Keratinocyte (primary cell): ENCODE data around the gene FHL1. TPM values are rescaled to one million over a fixed set of nuclear protein-coding genes. Genes with fewer than 3 reads are reported as not detected.

Experiments
- DNase-seq: peaks from one replicate; pipeline ENCODE4 v3.0.0-alpha.2; 2011; ENCODE audit warnings: low read depth, missing footprints, low spot score
- FAIRE-seq: peaks from 2 replicates; lab custom pipeline; 2011; peaks lifted over from hg19 to GRCh38; lab: Jason Lieb, UNC
- H2AFZ ChIP-seq: 2 replicates; pipeline ENCODE4 v1.6.0; 2012; ENCODE audit warnings: low read length, control low read depth, inconsistent platforms; ENCODE audit not compliant: control insufficient read depth
- H3K27ac ChIP-seq: 2 replicates; pipeline ENCODE4 v1.5.1; 2011; ENCODE audit warnings: low read length; ENCODE audit not compliant: control insufficient read depth, insufficient read depth
- H3K27me3 ChIP-seq: 3 replicates; pipeline ENCODE4 v1.6.0; 2011; ENCODE audit warnings: low read length; ENCODE audit not compliant: control insufficient read depth, insufficient read depth; ENCODE audit errors: extremely low read depth
- H3K36me3 ChIP-seq, 2 experiments: 2 replicates in 1 of 2; 3 replicates in 1 of 2; pipeline ENCODE4 v1.5.1; 2011; ENCODE audit warnings: low read length in 2 of 2, mild to moderate bottlenecking in 1 of 2; ENCODE audit not compliant: control insufficient read depth in 2 of 2, insufficient read depth in 2 of 2; ENCODE audit errors: extremely low read depth in 1 of 2
- H3K4me1 ChIP-seq: 3 replicates; pipeline ENCODE4 v1.5.1; 2011; ENCODE audit warnings: low read length; ENCODE audit not compliant: control insufficient read depth, insufficient read depth; ENCODE audit errors: extremely low read depth
- H3K4me2 ChIP-seq: 3 replicates; pipeline ENCODE4 v1.6.0; 2011; ENCODE audit warnings: low read depth, low read length; ENCODE audit not compliant: control insufficient read depth, insufficient read depth; ENCODE audit errors: extremely low read depth
- H3K4me3 ChIP-seq, 3 experiments: fragments of 200-600 bp in 1 of 3; sonication (generic) in 1 of 3; 2 replicates in 2 of 3; 3 replicates in 1 of 3; pipeline ENCODE4 v1.5.1; 2011 to 2016; ENCODE audit warnings: low read length in 3 of 3, mild to moderate bottlenecking in 3 of 3, control low read depth in 2 of 3, inconsistent platforms in 1 of 3, low read depth in 1 of 3, mixed read lengths in 1 of 3, mixed run types in 1 of 3, moderate library complexity in 1 of 3; ENCODE audit not compliant: control insufficient read depth in 2 of 3, insufficient read depth in 2 of 3; ENCODE audit errors: extremely low read depth in 1 of 3
- H3K79me2 ChIP-seq: 2 replicates; pipeline ENCODE4 v1.6.0; 2012; ENCODE audit warnings: low read length; ENCODE audit not compliant: control insufficient read depth, insufficient read depth
- H3K9ac ChIP-seq: 3 replicates; pipeline ENCODE4 v1.6.0; 2011; ENCODE audit warnings: low read length; ENCODE audit not compliant: control insufficient read depth, insufficient read depth; ENCODE audit errors: extremely low read depth
- H3K9me1 ChIP-seq: 3 replicates; pipeline ENCODE4 v1.6.0; 2011; ENCODE audit warnings: low read length; ENCODE audit not compliant: control insufficient read depth, insufficient read depth; ENCODE audit errors: extremely low read depth
- H3K9me3 ChIP-seq: 2 replicates; pipeline ENCODE4 v1.5.1; 2012; ENCODE audit warnings: low read depth, low read length; ENCODE audit not compliant: control insufficient read depth
- H4K20me1 ChIP-seq: 3 replicates; pipeline ENCODE4 v1.6.0; 2011; ENCODE audit warnings: low read length; ENCODE audit not compliant: control insufficient read depth, insufficient read depth; ENCODE audit errors: extremely low read depth
- CTCF ChIP-seq, 3 experiments: IDR thresholded peaks in 1 of 3; conservative IDR thresholded peaks in 1 of 3; optimal IDR thresholded peaks in 1 of 3; 2 replicates in 2 of 3; 3 replicates in 1 of 3; pipeline versions ENCODE3 to v1.5.1; 2011; ENCODE audit warnings: low read length in 3 of 3, mild to moderate bottlenecking in 3 of 3, moderate library complexity in 2 of 3, control low read depth in 1 of 3, inconsistent platforms in 1 of 3; ENCODE audit not compliant: insufficient read depth in 2 of 3; ENCODE audit errors: extremely low read depth in 1 of 3
- EZH2 ChIP-seq: IDR thresholded peaks from one replicate; pipeline ENCODE4 v1.6.1; 2012; ENCODE audit warnings: inconsistent platforms, mild to moderate bottlenecking, low read length, moderate library complexity
- dilution Hi-C: fragments of 300-500 bp; cut with MboI; formaldehyde crosslinking; loops from one replicate; pipeline ENCODE4 v1.7.0; 2020; ENCODE audit warnings: low sequenced_read_pairs; ENCODE audit not compliant: extremely low pct_ligation_motif_present
- polyA plus RNA-seq, 5 experiments: library from polyadenylated mRNA; depleted of rRNA in 3 of 5; stranded (reverse) in 3 of 5; stranded (forward) in 1 of 5; unstranded in 1 of 5; fragments of >200 nt; gene quantifications; 1 replicate in 1 of 5; 2 replicates in 3 of 5; 3 replicates in 1 of 5; pipeline versions ENCODE4 v1.2.1 to v1.2.3, GENCODE V29; 2011 to 2012; ENCODE audit warnings: missing spikeins in 2 of 5, low read depth in 1 of 5, low replicate concordance in 1 of 5

FHL1 gene
- polyA plus RNA-seq, 1 donor (not counting 4 experiments of a cell fraction or from before 2014, with no cell fraction given), result 203 TPM

GRCh38 chrX:136183917-136184316 is 36.6 kb downstream of the FHL1 start:
- no peak overlapping the region for H3K9ac ChIP-seq
- TF ChIP-seq EZH2 (no peak), CTCF (optimal IDR thresholded peaks at IDR 0.05 in 1 of 3, IDR thresholded peaks at IDR 0.05 in 1 of 3, conservative IDR thresholded peaks at IDR 0.05 in 1 of 3; ENCODE audit: extremely low read depth in 1 of 3, insufficient read depth in 2 of 3, low read length in 3 of 3) (no peak)
- H3K4me2 ChIP-seq, result no peak overlapping the region
- no peaks in the 10 kb centered on the region for H4K20me1 ChIP-seq
- no peak overlapping the region for H3K27ac ChIP-seq
- no peaks in the 10 kb centered on the region for H3K4me1 ChIP-seq
- H2AFZ ChIP-seq, result no peak overlapping the region
- no peaks in the 10 kb centered on the region for H3K9me3 ChIP-seq
- no peaks in the 10 kb centered on the region for H3K27me3 ChIP-seq
- no peak for FAIRE-seq
- H3K4me3 ChIP-seq, result no peak overlapping the region
- no peaks in the 10 kb centered on the region for H3K9me1 ChIP-seq
- no peaks in the 10 kb centered on the region for H3K36me3 ChIP-seq
- no peak for DNase-seq
- peaks cover 4% of the 10 kb centered on the region for H3K79me2 ChIP-seq
- dilution Hi-C loops, result no loop called here

GRCh38 chrX:136185401-136186022 is 38.2 kb downstream of the FHL1 start:
- Histone ChIP-seq H3K79me2 (peaks cover 4% of the 10 kb centered on the region), H3K27ac (no peak overlapping the region), H2AFZ (no peak overlapping the region), H3K27me3 (no peaks in the 10 kb centered on the region), H3K9me3 (no peaks in the 10 kb centered on the region), H3K36me3 (no peaks in the 10 kb centered on the region), H3K4me3 (no peak overlapping the region), H3K9ac (no peak overlapping the region), H3K9me1 (no peaks in the 10 kb centered on the region), H4K20me1 (no peaks in the 10 kb centered on the region), H3K4me1 (no peaks in the 10 kb centered on the region), H3K4me2 (no peak overlapping the region)
- no peak for TF ChIP-seq EZH2
- no peak for TF ChIP-seq CTCF (optimal IDR thresholded peaks at IDR 0.05 in 1 of 3, IDR thresholded peaks at IDR 0.05 in 1 of 3, conservative IDR thresholded peaks at IDR 0.05 in 1 of 3; ENCODE audit: extremely low read depth in 1 of 3, insufficient read depth in 2 of 3, low read length in 3 of 3)
- DNase-seq, result no peak
- no peak for FAIRE-seq
- dilution Hi-C loops, result no loop called here
